Lung (tissue), 16 donors: ENCODE results near the gene TBCK. TPM values are rescaled to one million over a fixed set of nuclear protein-coding genes. Genes with fewer than 3 reads are reported as not detected.

Source experiments
- ATAC-seq: fragments of 200-7000 bp; cut with Tn5 transposase; one replicate; pipeline ENCODE4 v1.9.1; 2020; ENCODE audit warnings: moderate number of reproducible peaks; ENCODE audit not compliant: insufficient read depth, low FRiP score
- DNase-seq, 3 donors: peaks; one replicate each; pipeline ENCODE4 v3.0.0-alpha.2; 2013 to 2017
- H3K27ac ChIP-seq, 2 donors: one replicate each; pipeline ENCODE4 v1.5.1; 2013; ENCODE audit warnings: mild to moderate bottlenecking in 2 of 2, moderate library complexity in 2 of 2, control low read depth in 1 of 2, inconsistent platforms in 1 of 2, low read depth in 1 of 2, low read length in 1 of 2
- H3K27me3 ChIP-seq, 3 donors: one replicate each; pipeline ENCODE4 v1.5.1; 2013; ENCODE audit warnings: low read length in 2 of 3; ENCODE audit not compliant: control insufficient read depth in 3 of 3, insufficient read depth in 3 of 3
- H3K36me3 ChIP-seq, 4 donors: one replicate each; pipeline ENCODE4 v1.5.1; 2013; ENCODE audit warnings: low read length in 4 of 4, mild to moderate bottlenecking in 1 of 4, moderate library complexity in 1 of 4; ENCODE audit not compliant: control insufficient read depth in 4 of 4, insufficient read depth in 4 of 4
- H3K4me1 ChIP-seq, 5 donors: one replicate each; pipeline ENCODE4 v1.5.1; 2013; ENCODE audit warnings: low read length in 5 of 5, mild to moderate bottlenecking in 2 of 5, moderate library complexity in 1 of 5; ENCODE audit not compliant: control insufficient read depth in 5 of 5, insufficient read depth in 5 of 5
- H3K4me3 ChIP-seq: one replicate; pipeline ENCODE4 v1.5.1; 2013; ENCODE audit warnings: mild to moderate bottlenecking, control low read depth, moderate library complexity
- H3K9ac ChIP-seq, 2 donors: one replicate each; pipeline ENCODE4 v1.5.1; 2013; ENCODE audit warnings: low read length in 2 of 2, control low read depth in 1 of 2; ENCODE audit not compliant: insufficient read depth in 1 of 2
- H3K9me3 ChIP-seq, 4 donors: one replicate each; pipeline ENCODE4 v1.5.1; 2013; ENCODE audit warnings: low read length in 3 of 4, mild to moderate bottlenecking in 1 of 4, moderate library complexity in 1 of 4; ENCODE audit not compliant: control insufficient read depth in 4 of 4, insufficient read depth in 3 of 4
- CTCF ChIP-seq: IDR thresholded peaks from 2 replicates; pipeline ENCODE4 v1.5.1; 2012; ENCODE audit warnings: mild to moderate bottlenecking; ENCODE audit errors: control extremely low read depth, extremely low read depth
- WGBS, 2 donors: extraction: QIAGEN DNeasy Blood & Tissue Kit; methylation state at CpG; one replicate each; pipeline ENCODE4 v1.1.7; 2013; 5-methylcytosine and 5-hydroxymethylcytosine counted together
- long read RNA-seq, 5 donors: transcript quantifications; one replicate each; lab custom pipeline, GENCODE V29; 2026
- polyA plus RNA-seq, 2 donors: library from polyadenylated mRNA; stranded (reverse); fragments of 200-250 nt; gene quantifications; one replicate each; pipeline ENCODE4 v1.2.1, GENCODE V29; 2013
- total RNA-seq, 2 donors: library from RNA; depleted of rRNA in 1 of 2; stranded (reverse); fragments of >200 nt in 1 of 2; gene quantifications; one replicate each; pipeline ENCODE4 v1.2.1, GENCODE V29; 2014 to 2021
- donor health status: control.
- donor health status: control.
- donor health status: Bipolar disorder and iron deficiency.
- donor health status: healthy.
- donor health status: DM: yes; HTN: yes; CAD: no.

Gene TBCK
- total RNA-seq (10 to 100 TPM; 29.7 to 71.2 TPM), polyA plus RNA-seq (1 to 10 TPM; 6.7 to 7.6 TPM)
- long read RNA-seq, donor 1, partial matches to known transcripts: 0 of 4 reads
- long read RNA-seq, donor 1, other reads (novel, unspliced or antisense): 0 of 4 reads
- long read RNA-seq, donor 2: 0 reads
- long read RNA-seq, donor 3, partial matches to known transcripts: 0 of 5 reads
- long read RNA-seq, donor 3, other reads (novel, unspliced or antisense): 5 of 5 reads
- long read RNA-seq, donor 4, partial matches to known transcripts: 5 of 5 reads
- long read RNA-seq, donor 4, other reads (novel, unspliced or antisense): 0 of 5 reads
- long read RNA-seq, donor 5, partial matches to known transcripts: 6 of 7 reads
- long read RNA-seq, donor 5, other reads (novel, unspliced or antisense): 0 of 7 reads

GRCh38 chr4:106315968-106316772, at the start of gene TBCK, which contains the start of gene AIMP1:
Gene TBCK (minus strand): TSS chr4:106316209. CDS start chr4:106308960, 7,249 bp downstream.
Gene AIMP1 (plus strand): TSS chr4:106316550. CDS start chr4:106325010, 8,460 bp downstream.
- Histone ChIP-seq H3K27ac (peak within 1 kb of the TSS; percentile 93 to 97), H3K9me3 (no peaks in the 10 kb centered on the region), H3K4me3 (peak within 1 kb of the TSS; percentile 86), H3K4me1 (peaks cover 0 to 31% (median 6%) of the 10 kb centered on the region in 5 donors), H3K27me3 (no peaks in the 10 kb centered on the region), H3K9ac (peak within 1 kb of the TSS; percentile 94 to 99), H3K36me3 (peaks cover 0 to 4% (median 0%) of the 10 kb centered on the region in 4 donors)
- DNase-seq (peak; percentile 96 to 98 (median 98)), ATAC-seq (peak; percentile 97)
- 0 to 1% methylated on average over 44 of the region's 44 CpGs for WGBS, 2 donors
- no peak for TF ChIP-seq CTCF

GRCh38 chr4:106365613-106366012, 49.6 kb upstream of the TBCK start:
- Histone ChIP-seq H3K9me3 (no peaks in the 10 kb centered on the region), H3K27ac (peak overlapping the region in 1 of 2 donors; percentile 45), H3K36me3 (no peaks in the 10 kb centered on the region), H3K27me3 (peaks cover 0 to 6% (median 0%) of the 10 kb centered on the region in 3 donors), H3K9ac (no peak overlapping the region), H3K4me1 (peaks cover 0 to 7% (median 0%) of the 10 kb centered on the region in 5 donors), H3K4me3 (no peak overlapping the region)
- 74 to 83% methylated on average over 1 of the region's 1 CpG for WGBS, 2 donors
- TF ChIP-seq CTCF: no peak
- peak; percentile 77 for ATAC-seq
- peak in 2 of 3 donors; percentile 10 to 32 for DNase-seq

- DNase-seq (no peak), ATAC-seq (no peak)
- Histone ChIP-seq H3K27me3 (no peaks in the 10 kb centered on the region), H3K4me3 (no peak overlapping the region), H3K9ac (no peak overlapping the region), H3K4me1 (peaks cover 0 to 4% (median 0%) of the 10 kb centered on the region in 5 donors), H3K27ac (no peak overlapping the region), H3K36me3 (no peaks in the 10 kb centered on the region), H3K9me3 (no peaks in the 10 kb centered on the region)
- no peak for TF ChIP-seq CTCF
- WGBS, 2 donors: 95 to 96% methylated on average over 1 of the region's 1 CpG
These were observed 48.3 kb upstream of the TBCK start for GRCh38 chr4:106364282-106364681.
